Anterior cingulate cortex (tissue), 58 donors: ENCODE measurements around the gene SRGN.
"Not testable (repeated sequence)": the region's sequence is repeated elsewhere in the genome, so short reads cannot be mapped to it uniquely, and the experiment has no call there.

Experiments
- DNase-seq, 58 donors: peaks; one replicate each; lab custom pipeline; 2025; lab: John Stamatoyannopoulos, UW

The SRGN gene, protein sequence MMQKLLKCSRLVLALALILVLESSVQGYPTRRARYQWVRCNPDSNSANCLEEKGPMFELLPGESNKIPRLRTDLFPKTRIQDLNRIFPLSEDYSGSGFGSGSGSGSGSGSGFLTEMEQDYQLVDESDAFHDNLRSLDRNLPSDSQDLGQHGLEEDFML

GRCh38 chr10:69087590-69088470, at the start of gene SRGN:
Gene SRGN, plus strand, starts transcription at chr10:69088103. Its CDS starts 55 bp downstream, at chr10:69088158.
- DNase-seq, result peak in 25 of 58 donors; percentile 2 to 74 (median 14)

GRCh38 chr10:69040904-69041303, 47.0 kb upstream of the SRGN start:
- DNase-seq, result not testable (repeated sequence)

DNA sequence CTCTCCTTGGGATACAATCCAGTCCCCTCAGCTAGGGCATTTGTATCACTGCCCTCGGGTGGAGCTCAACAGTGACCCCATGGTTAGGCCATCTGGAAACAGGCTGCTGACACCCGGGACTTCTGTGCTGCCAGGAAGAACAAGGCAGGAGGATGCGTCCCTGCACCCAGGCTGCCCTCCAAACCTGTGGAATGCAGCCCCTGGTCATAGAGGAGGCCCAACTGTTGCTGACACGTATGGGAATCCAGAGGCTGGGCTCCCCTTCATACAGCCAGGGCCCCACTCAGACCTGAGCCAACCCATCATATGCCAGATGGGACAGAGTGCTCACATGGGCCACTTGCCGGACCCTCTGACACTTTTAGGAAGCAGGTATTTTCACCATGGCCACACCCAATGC, 45.5 kb upstream of the SRGN start:
- no peak for DNase-seq

DNA sequence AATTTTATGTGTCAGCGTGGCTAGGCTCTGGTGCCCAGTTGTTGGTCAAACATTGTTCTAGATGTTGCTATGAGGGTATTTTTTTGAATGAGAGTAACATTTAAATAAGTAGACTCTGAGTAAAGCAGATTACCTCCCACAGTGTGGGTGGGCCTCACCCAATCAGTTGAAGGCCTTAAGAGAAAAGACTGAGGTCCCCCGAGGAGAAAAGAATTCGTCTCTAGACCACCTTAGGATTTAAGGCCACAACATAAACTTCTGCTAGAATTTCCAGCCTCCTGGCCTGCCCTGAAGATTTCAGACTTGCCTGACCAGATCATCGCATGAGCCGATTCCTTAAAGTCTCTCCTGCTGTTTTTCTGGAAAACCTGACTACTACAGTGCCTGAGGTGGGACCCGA, 45.1 kb upstream of the SRGN start:
- DNase-seq, result no peak

DNA sequence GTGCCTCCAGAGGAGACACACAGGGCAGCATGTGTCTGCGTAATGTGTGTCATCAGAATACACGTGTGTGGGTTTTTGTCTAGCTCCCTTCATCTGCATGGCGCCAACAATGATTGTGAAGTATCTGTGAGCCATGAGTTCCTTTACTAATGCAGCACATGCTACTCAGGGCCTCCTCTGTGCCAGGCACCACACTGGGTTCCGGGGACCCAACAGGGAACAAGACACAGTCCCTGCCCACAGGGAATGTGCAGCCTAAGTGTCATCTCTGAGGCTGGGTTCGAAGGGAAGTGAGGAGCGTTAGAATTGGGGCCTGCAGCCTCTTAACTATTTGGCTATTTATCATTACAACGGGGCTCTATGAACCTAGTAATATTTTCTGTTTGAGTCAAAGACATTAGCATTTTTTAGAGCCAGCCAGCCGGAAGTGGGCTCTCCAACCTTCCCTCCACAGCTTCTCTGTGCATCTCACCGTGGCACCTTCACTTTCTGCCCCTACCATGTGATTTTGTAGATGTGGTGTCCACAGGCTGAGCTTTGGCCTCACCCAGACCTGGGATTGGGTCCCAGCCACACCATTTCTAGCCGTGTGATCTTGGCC, 43.9 kb upstream of the SRGN start:
- no peak for DNase-seq

- no peak for DNase-seq
Measured at GRCh38 chr10:69044546-69044945, 43.4 kb upstream of the SRGN start.

GRCh38 chr10:69045441-69046300, 42.2 kb upstream of the SRGN start:
- DNase-seq, result peak in 1 of 58 donors; percentile 10

DNA sequence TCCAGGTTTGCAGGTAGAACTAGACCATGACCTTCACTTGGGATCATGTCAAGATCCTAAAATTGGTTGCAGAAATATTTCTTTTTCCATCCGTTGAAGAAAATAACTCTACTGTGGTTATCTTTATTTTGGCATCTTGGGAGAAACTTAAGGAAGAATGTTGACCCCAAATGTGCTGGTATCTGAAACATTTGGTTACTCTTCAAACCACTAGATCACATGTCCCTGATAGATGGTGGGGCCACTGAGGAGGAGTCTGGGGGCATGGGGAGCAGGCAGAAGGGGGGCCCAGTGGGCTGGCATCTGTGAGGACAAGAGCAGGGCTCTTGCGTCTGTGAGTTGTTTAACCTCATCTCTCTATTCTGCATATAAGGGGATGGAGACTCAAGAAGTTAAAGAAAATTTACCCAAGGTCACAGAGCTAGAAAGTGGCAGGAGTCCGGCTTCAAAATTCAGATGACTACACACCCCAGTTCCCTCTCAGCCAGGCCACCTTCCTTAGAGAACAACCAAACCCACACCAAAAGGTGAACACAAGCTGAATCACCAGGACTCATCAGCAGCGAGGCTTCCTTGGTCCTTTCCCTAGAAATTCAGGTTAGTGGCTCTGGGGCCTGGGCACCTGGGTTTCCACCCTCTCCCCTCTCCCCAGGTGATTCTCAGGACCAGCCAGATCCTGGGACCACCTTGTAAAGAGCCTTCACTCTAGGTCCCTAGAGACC, 40.6 kb upstream of the SRGN start:
- no peak for DNase-seq

DNA sequence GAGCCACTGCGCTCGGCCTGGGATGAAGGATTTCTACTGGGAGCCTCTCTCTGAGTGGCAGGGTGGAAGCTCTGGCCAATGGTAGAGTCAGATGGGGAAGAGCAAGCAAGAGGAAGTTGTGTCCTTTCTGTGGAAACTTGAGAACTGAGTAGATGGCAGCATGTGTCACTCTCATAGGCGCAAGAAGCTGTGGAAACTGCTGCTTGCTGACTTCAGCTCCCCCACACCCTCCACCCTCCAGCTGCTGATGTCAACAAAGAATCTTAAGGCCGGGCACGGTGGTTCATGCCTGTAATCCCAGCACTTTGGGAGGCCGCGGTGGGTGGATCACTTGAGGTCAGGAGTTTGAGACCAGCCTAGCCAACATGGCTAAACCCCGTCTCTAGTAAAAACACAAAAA, 39.8 kb upstream of the SRGN start:
- peak in 14 of 58 donors; percentile 7 to 33 (median 14) for DNase-seq

- peak in 1 of 58 donors; percentile 13 for DNase-seq
Measured at GRCh38 chr10:69049566-69049961, 38.3 kb upstream of the SRGN start.

DNA sequence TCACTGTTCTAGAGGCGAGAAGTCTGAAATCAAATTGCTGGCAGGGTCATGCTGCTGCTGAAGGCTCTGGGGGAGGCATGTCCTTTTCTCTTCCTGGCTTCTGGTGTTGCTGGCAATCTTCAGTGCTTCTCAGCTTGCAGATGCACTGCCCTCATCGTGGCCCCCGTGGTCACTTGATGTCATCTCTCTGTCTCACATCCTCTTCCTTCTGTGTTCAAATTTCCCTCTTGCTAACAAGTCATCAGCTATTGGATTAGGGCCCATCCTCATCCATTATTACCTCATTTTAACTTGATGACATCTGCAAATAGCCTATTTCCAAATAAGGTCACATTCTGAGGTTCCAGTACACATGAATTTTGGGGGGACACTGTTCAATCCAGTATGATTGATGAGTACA, 36.6 kb upstream of the SRGN start:
- DNase-seq, result peak in 12 of 58 donors; percentile 6 to 31 (median 12)

DNA sequence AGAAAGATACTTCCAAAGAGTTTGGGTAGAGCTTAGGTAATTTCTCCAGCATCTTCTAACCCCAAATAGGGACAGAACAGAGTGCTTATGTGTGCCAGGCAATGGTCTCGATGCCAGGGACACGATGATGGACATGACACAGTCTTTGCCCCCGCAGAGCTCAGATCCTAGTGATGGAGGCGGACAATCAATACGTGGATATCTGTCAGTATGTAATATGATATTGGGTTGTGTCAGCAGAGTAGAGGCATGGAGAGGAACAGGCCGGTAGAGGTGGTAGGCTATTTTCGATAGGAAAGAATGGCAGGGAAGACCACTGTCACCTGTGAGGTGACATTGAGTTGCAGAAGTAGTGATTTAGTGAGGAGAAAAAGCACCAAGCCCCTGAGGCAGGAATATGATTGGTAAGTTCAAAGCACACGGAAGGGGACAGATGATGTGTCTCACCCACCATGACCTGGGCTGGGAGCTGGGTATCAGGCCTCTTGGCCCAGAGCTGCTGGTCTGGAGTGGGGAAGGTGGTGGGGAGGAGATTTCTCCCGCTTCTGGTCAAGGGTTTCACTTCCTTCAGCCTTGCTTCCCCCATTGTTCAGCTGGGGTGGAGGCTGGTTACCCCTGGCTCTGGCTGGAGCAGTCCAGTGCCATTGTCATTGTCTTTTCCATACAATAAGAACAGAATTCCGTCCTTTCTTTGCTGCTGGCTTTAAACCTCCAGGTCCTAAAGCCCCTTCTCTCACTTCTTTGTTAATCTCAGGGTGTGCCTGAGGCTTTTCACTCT, 36.0 kb upstream of the SRGN start:
- DNase-seq, result peak in 9 of 58 donors; percentile 4 to 14 (median 7)

DNA sequence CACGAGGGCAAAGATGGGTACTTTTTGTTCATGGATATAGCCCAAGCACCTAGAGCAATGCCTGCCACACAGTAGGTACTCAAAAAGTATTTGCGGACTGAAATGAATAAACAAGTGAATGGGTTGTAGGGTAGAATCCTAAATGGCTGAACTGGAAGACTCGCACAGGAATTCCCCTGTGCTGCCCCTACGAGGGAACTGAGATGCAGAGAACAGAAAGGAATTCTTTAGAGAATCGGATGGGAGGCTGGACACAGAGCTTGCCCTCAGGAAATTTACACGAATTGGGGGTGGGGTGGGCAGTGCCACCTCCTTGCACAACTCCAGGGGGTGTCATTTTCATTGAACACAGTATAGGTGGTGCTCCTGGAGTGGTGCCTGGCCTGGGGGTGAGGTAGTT, 35.2 kb upstream of the SRGN start:
- DNase-seq, result no peak

- no peak for DNase-seq
Measured at GRCh38 chr10:69055241-69055640, 32.7 kb upstream of the SRGN start.

DNA sequence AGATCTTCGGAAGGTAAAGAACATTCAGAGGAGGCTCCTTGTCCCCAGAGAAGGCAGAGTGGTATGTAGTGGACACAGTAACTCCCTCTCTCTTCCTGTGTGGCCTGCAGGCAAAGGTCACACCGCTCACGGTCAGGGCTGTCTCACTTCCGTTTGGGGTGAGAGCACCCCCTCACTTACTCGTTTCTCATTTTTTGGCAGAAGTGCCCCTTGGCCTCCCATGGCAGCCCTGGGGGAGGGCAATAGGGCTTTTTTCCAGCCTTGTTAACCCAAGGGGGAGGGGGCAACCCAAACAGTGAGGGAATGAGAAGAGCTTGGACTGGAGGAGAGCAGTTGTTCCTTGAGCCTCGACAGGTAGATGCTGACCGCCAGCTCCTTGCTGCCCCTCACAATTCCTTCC, 31.8 kb upstream of the SRGN start:
- DNase-seq, result peak in 2 of 58 donors; percentile 3

DNA sequence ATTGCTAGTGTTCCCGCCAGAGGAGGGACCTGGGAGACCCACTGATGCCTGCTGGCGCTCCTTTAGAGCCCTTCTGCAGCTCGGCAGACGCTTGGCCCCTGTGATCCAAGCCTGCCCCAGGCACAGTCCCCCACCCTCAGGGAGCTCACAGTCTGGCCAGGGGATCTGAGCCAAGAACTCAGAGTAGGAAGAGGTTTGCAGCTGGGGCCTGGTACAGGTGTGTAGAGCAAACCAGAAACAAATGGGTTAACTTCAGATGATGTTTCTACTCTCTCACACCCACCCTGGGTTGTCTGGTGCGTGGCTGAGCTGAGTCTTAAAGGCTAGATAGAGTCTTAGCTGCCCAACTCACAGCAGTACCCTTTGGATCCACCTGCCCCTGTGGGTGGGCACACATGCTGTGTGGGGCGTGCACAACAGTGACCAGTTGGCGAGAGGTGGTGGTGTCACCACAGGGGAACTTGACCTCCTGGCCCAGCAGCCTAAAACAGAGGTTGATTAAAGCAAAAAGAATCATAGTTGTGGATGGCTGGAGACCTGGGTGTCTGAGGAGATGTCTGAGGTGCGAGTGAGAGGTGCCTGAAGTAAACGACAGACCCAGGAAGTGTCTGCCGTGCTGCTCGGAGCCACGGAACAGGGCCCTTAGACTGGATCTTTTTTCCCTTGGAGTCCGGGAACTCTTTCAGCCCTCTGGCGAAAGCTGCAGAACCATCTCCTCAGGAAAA, 31.2 kb upstream of the SRGN start:
- DNase-seq, result no peak

DNA sequence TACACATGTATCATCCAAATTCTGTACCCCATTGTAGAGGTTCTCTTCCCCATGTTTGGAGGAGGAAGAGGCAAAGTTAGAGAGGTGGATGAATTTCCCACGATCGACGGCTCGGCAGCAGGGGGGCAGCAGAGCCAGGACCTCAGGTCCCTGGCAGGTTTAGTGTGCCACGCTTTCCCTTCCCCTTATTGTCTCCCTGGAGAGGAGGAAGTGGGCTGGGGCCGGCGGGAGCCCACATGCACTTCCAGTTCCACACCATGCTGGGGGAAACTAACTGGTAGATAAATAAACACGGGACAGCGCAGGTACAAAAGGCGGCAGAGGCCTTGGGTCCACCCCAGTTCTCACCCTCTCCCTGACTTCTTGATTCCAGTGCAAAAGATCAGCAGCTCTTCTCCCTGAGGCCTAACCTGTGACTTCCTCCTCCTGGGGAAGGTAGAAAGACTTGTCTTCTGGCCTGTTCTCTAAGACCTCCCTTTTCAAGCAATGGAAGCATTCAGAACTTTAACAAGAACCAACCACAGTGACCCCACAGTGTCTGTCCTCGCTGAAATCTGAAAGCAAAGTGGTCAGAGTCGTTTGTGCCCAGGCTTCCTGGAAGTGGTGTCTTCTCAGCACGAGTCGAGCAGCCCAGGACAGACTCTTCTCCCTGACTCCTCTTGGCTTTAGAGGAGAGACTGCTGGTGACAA, 30.5 kb upstream of the SRGN start:
- DNase-seq, result peak in 24 of 58 donors; percentile 4 to 51 (median 22)

GRCh38 chr10:69057951-69058297, 30.0 kb upstream of the SRGN start:
- no peak for DNase-seq
